K562 (cell line): ENCODE data around the gene WNT2. TPM values are rescaled to one million over a fixed set of nuclear protein-coding genes. Genes with fewer than 3 reads are reported as not detected.

Experiments used
- ATAC-seq: fragments of 200-7000 bp; cut with Tn5 transposase; 3 replicates; pipeline ENCODE4 v1.9.1; 2020; ENCODE audit warnings: moderate library complexity
- BruUV-seq: library from RNA; stranded (reverse); fragments of 400-500 nt; replicated peaks from 2 replicates; lab custom pipeline; 2021; lab: Mats Ljungman, UMichigan
- CTCF ChIA-PET: fragments of 300-600 bp; formaldehyde crosslinking; extraction: SDS; loops from one replicate; lab custom pipeline; 2021; ENCODE audit warnings: low intra/inter-chr PET ratio; lab: Yijun Ruan, JAX
- POLR2A ChIA-PET: fragments of 300-600, 350-650 bp; sonication (Branson Sonifier 250); formaldehyde crosslinking; extraction: SDS; loops from one replicate; lab custom pipeline; 2021; ENCODE audit warnings: antibody characterized with exemption, inconsistent platforms; lab: Yijun Ruan, JAX
- DNase-seq, 4 experiments: peaks; one replicate each; pipeline versions ENCODE4 v3.0.0 to v3.0.0-alpha.2; 2011 to 2018; ENCODE audit warnings: low spot score in 3 of 4, mixed read lengths in 3 of 4; ENCODE audit errors: extremely low read depth in 1 of 4
- FAIRE-seq: peaks from 2 replicates; lab custom pipeline; 2011; peaks lifted over from hg19 to GRCh38; lab: Jason Lieb, UNC
- H2AFZ ChIP-seq: 2 replicates; pipeline ENCODE4 v1.6.0; 2011; ENCODE audit warnings: low read depth, low read length, control low read depth, inconsistent platforms
- H3K27ac ChIP-seq: fragments of 200-600 bp; 3 replicates; pipeline ENCODE4 v1.8.0; 2011; ENCODE audit warnings: low read depth, mild to moderate bottlenecking, control low read depth, inconsistent platforms, low read length, moderate library complexity, mixed read lengths; ENCODE audit errors: extremely low read depth
- H3K27me3 ChIP-seq, 2 experiments: fragments of 300-600 bp in 1 of 2; 2 replicates in 1 of 2; 3 replicates in 1 of 2; pipeline versions ENCODE4 v1.6.0 to v1.8.0; 2011; ENCODE audit warnings: inconsistent platforms in 2 of 2, low read length in 2 of 2, mild to moderate bottlenecking in 1 of 2, mixed read lengths in 1 of 2, moderate library complexity in 1 of 2; ENCODE audit not compliant: control insufficient read depth in 2 of 2, insufficient read depth in 2 of 2
- H3K36me3 ChIP-seq: fragments of 300-600 bp; 3 replicates; pipeline ENCODE4 v1.8.0; 2011; ENCODE audit warnings: mild to moderate bottlenecking, low read length, inconsistent platforms; ENCODE audit not compliant: control insufficient read depth, insufficient read depth
- H3K4me1 ChIP-seq, 2 experiments: fragments of 200-600 bp in 1 of 2; replicated peaks in 1 of 2; 2 replicates in 1 of 2; 3 replicates in 1 of 2; pipeline versions ENCODE4 v1.5.1 to v1.8.0; 2011; ENCODE audit warnings: inconsistent platforms in 2 of 2, low read length in 2 of 2, mild to moderate bottlenecking in 1 of 2, mixed read lengths in 1 of 2, moderate library complexity in 1 of 2; ENCODE audit not compliant: control insufficient read depth in 2 of 2, insufficient read depth in 2 of 2
- H3K4me2 ChIP-seq: 2 replicates; pipeline ENCODE4 v1.6.1; 2011; ENCODE audit warnings: low read length, control low read depth, inconsistent platforms, mixed read lengths; ENCODE audit not compliant: insufficient read depth
- H3K4me3 ChIP-seq: fragments of 200-600 bp; sonication (generic), shearing (Covaris generic); 2 replicates; pipeline ENCODE4 v1.5.1; 2016; ENCODE audit warnings: control low read depth, inconsistent platforms
- H3K79me2 ChIP-seq: fragments of 200-600 bp; 3 replicates; pipeline ENCODE4 v1.8.0; 2011; ENCODE audit warnings: low read length, inconsistent platforms; ENCODE audit not compliant: control insufficient read depth, insufficient read depth
- H3K9ac ChIP-seq, 2 experiments: 2 replicates each; pipeline versions ENCODE4 v1.6.0 to v1.6.1; 2011; ENCODE audit warnings: low read depth in 2 of 2, low read length in 2 of 2, control low read depth in 1 of 2, inconsistent platforms in 1 of 2, mild to moderate bottlenecking in 1 of 2, mixed read lengths in 1 of 2; ENCODE audit not compliant: insufficient read depth in 1 of 2
- H3K9me1 ChIP-seq: one replicate; pipeline ENCODE4 v1.6.0; 2011; ENCODE audit warnings: inconsistent platforms, mild to moderate bottlenecking, low read length, moderate library complexity; ENCODE audit not compliant: control insufficient read depth, insufficient read depth
- H3K9me3 ChIP-seq: replicated peaks from 2 replicates; pipeline ENCODE4 v1.5.1; 2011; ENCODE audit warnings: low read depth, low read length, inconsistent platforms; ENCODE audit not compliant: control insufficient read depth, insufficient read depth
- H4K20me1 ChIP-seq: replicated peaks from 2 replicates; pipeline ENCODE4 v1.6.1; 2011; ENCODE audit warnings: low read length, inconsistent platforms, mixed read lengths; ENCODE audit not compliant: control insufficient read depth, insufficient read depth
- C11orf30 ChIP-seq: fragments of 450-650 bp; IDR thresholded peaks from 2 replicates; pipeline ENCODE4 v1.6.1; 2016; ENCODE audit warnings: low read depth, mild to moderate bottlenecking
- CAMTA2 ChIP-seq: fragments of 250-450 bp; sonication (Bioruptor Pico); conservative IDR thresholded peaks from 2 replicates; pipeline ENCODE4 v1.5.1; 2022
- CREB1 ChIP-seq, 2 experiments: sonication (generic) in 1 of 2; formaldehyde crosslinking in 1 of 2; IDR thresholded peaks; 2 replicates each; pipeline versions ENCODE4 v1.6.1 to v1.8.0; 2012 to 2022; ENCODE audit warnings: inconsistent platforms in 1 of 2, mild to moderate bottlenecking in 1 of 2, missing genetic modification reagents in 1 of 2, moderate library complexity in 1 of 2
- DPF2 ChIP-seq: fragments of 450-650 bp; IDR thresholded peaks from 2 replicates; pipeline ENCODE4 v1.6.1; 2016
- HNRNPUL1 ChIP-seq: fragments of 200-400 bp; formaldehyde crosslinking; IDR thresholded peaks from 2 replicates; pipeline ENCODE4 v1.6.1; 2017; ENCODE audit warnings: low read length
- OTX1 ChIP-seq: fragments of 450-650 bp; formaldehyde crosslinking; IDR thresholded peaks from 2 replicates; pipeline ENCODE4 v1.4.0; 2022; ENCODE audit warnings: mild to moderate bottlenecking
- RB1 ChIP-seq: fragments of 450-650 bp; IDR thresholded peaks from 2 replicates; pipeline ENCODE4 v1.6.1; 2017; ENCODE audit warnings: low read depth, mild to moderate bottlenecking
- RBFOX2 ChIP-seq: fragments of 200-400 bp; formaldehyde crosslinking; IDR thresholded peaks from 2 replicates; pipeline ENCODE4 v1.6.1; 2017; ENCODE audit warnings: low read depth, mild to moderate bottlenecking, low read length, moderate library complexity
- SAP30 ChIP-seq: fragments of 200-600 bp; sonication (generic); IDR thresholded peaks from 2 replicates; pipeline ENCODE4 v1.6.1; 2012; ENCODE audit warnings: borderline replicate concordance, low read depth, mild to moderate bottlenecking, moderate library complexity, low read length, control low read depth, inconsistent platforms; ENCODE audit not compliant: insufficient read depth, poor library complexity, severe bottlenecking
- SMC3 ChIP-seq: conservative IDR thresholded peaks from 2 replicates; pipeline ENCODE4 v1.6.1; 2011; ENCODE audit warnings: low read depth, low read length, improper control_type of control experiment; ENCODE audit not compliant: insufficient read depth
- SPI1 ChIP-seq: IDR thresholded peaks from 2 replicates; pipeline ENCODE4 v1.6.1; 2011; ENCODE audit warnings: low read depth, low read length, control low read depth, borderline replicate concordance
- SREBF2 ChIP-seq: sonication (generic); formaldehyde crosslinking; IDR thresholded peaks from 2 replicates; pipeline ENCODE4 v1.4.0; 2020; ENCODE audit warnings: mild to moderate bottlenecking, missing genetic modification reagents
- SRSF9 ChIP-seq: fragments of 200-400 bp; formaldehyde crosslinking; IDR thresholded peaks from 2 replicates; pipeline ENCODE4 v1.6.1; 2017; ENCODE audit warnings: low read depth, low read length, borderline replicate concordance
- XRCC5 ChIP-seq: fragments of 200-400 bp; formaldehyde crosslinking; IDR thresholded peaks from 2 replicates; pipeline ENCODE4 v1.6.1; 2017; ENCODE audit warnings: low read depth, mild to moderate bottlenecking, low read length
- ZNF224 ChIP-seq: sonication (generic); formaldehyde crosslinking; IDR thresholded peaks from 2 replicates; pipeline ENCODE4 v1.8.0; 2022; ENCODE audit warnings: mild to moderate bottlenecking, missing genetic modification reagents
- ZNF24 ChIP-seq: fragments of 450-650 bp; IDR thresholded peaks from 2 replicates; pipeline ENCODE4 v1.6.1; 2016
- WGBS: fragments of 100-300 bp; shearing (Covaris generic); methylation state at CpG from one replicate; pipeline ENCODE4 v1.1.6; 2016; ENCODE audit warnings: low coverage, mixed read lengths; ENCODE audit not compliant: insufficient coverage; ENCODE audit errors: missing lambda C conversion rate; 5-methylcytosine and 5-hydroxymethylcytosine counted together
- in situ Hi-C: fragments of 300-500 bp; cut with MboI; formaldehyde crosslinking; loops from 4 replicates; pipeline ENCODE4 v1.15.0; 2018; ENCODE audit warnings: inconsistent platforms, mixed read lengths
- intact Hi-C: fragments of 100-400 bp; cut with micrococcal nuclease; formaldehyde crosslinking; loops from 2 replicates; pipeline ENCODE4 v1.14.2; 2022
- polyA plus RNA-seq, 8 experiments: library from polyadenylated mRNA; depleted of rRNA in 4 of 8; stranded (reverse) in 5 of 8; unstranded in 3 of 8; fragments of >200 nt; fragmentation: Nextera tagmentation in 2 of 8; fragmentation: Illumina TruSeq in 1 of 8; extraction: Ambion mirVana in 2 of 8; extraction: Trizol in 1 of 8; gene quantifications; 2 replicates each; pipeline versions ENCODE4 v1.2.1 to v1.2.3, GENCODE V29; 2011 to 2014; ENCODE audit warnings: inconsistent platforms in 1 of 8, missing spikeins in 1 of 8
- total RNA-seq, 7 experiments: library from RNA; depleted of rRNA in 6 of 7; stranded (reverse); fragments of >200 nt in 6 of 7; fragmentation: Illumina TruSeq in 2 of 7; extraction: Trizol in 2 of 7; gene quantifications; 2 replicates each; pipeline versions ENCODE4 v1.2.1 to v1.2.3, GENCODE V29; 2011 to 2021; ENCODE audit warnings: low replicate concordance in 1 of 7
- TF ChIP-seq, protein P1 (sequence below): fragments of 250-450 bp; sonication (Bioruptor Pico); IDR thresholded peaks from 2 replicates; pipeline ENCODE4 v1.5.0; 2020; ENCODE audit warnings: mild to moderate bottlenecking, borderline replicate concordance
- TF ChIP-seq, protein P2 (sequence below), 3 experiments: fragments of 200-800 bp in 1 of 3; sonication (Bioruptor generic) in 1 of 3; sonication (generic) in 1 of 3; formaldehyde crosslinking in 1 of 3; IDR thresholded peaks; 2 replicates each; pipeline versions ENCODE4 v1.6.1 to v1.8.0; 2016 to 2022; ENCODE audit warnings: mild to moderate bottlenecking in 2 of 3, missing compliant biosample characterization in 2 of 3, missing genetic modification characterization in 2 of 3, missing genetic modification reagents in 1 of 3
- TF ChIP-seq, protein P3 (sequence below): fragments of 250-450 bp; sonication (Bioruptor Pico); IDR thresholded peaks from 2 replicates; pipeline ENCODE4 v1.8.0; 2022; ENCODE audit warnings: moderate library complexity, mild to moderate bottlenecking, inconsistent platforms

The WNT2 gene
- total and polyA plus RNA-seq, 9 of the 15 experiments (the other 6 are each of a cell fraction or from before 2014, with no cell fraction given), result 0.04 TPM; not detected in 8

DNA sequence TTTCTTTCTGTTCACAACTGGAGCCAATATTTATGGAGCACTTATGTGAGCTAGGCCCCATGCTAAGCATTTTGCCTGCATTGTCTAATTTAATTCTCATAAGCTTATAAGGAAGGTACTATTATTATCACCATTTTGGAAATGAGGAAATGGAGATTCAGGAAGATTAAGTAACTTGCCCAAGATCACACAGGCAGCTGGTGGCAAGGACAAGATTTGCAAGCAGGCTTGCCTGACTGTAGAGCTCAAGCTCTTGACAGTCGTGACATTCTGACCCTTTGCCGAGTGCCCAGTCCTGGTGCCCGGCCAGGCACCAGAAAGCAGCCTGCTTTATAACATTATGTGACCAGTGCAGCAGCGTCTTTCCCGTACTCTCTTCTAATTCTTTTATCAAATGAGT is 38.2 kb downstream of the WNT2 start:
- Histone ChIP-seq H3K36me3 (no peaks in the 10 kb centered on the region), H3K9me1 (no peaks in the 10 kb centered on the region), H4K20me1 (no peaks in the 10 kb centered on the region), H3K27ac (no peak overlapping the region), H2AFZ (no peak overlapping the region), H3K9ac (no peak overlapping the region), H3K4me2 (no peak overlapping the region), H3K4me3 (no peak overlapping the region), H3K4me1 (peaks cover 3% of the 10 kb centered on the region in 2 experiments; a peak in 2 of 5 replicates), H3K27me3 (peaks cover 18 to 20% of the 10 kb centered on the region in 2 experiments; a peak in 4 of 5 replicates), H3K79me2 (no peaks in the 10 kb centered on the region), H3K9me3 (no peaks in the 10 kb centered on the region)
- BruUV-seq, result no TSS peak
- FAIRE-seq, result no peak
- intact Hi-C loops, result no loop called here
- POLR2A ChIA-PET, result interaction anchor here (1.4 kb wide), 1 partner anchor 54 kb away, joined by 3 read pairs; no protein-coding TSS in a partner anchor
- CTCF ChIA-PET, result no interaction called here
- no peak for ATAC-seq
- 4% methylated on average over 5 of the region's 5 CpGs for WGBS
- in situ Hi-C loops, result no loop called here
- no peak for DNase-seq
- TF ChIP-seq RB1, result no peak
- TF ChIP-seq HNRNPUL1, result no peak
- TF ChIP-seq, protein P1, sequence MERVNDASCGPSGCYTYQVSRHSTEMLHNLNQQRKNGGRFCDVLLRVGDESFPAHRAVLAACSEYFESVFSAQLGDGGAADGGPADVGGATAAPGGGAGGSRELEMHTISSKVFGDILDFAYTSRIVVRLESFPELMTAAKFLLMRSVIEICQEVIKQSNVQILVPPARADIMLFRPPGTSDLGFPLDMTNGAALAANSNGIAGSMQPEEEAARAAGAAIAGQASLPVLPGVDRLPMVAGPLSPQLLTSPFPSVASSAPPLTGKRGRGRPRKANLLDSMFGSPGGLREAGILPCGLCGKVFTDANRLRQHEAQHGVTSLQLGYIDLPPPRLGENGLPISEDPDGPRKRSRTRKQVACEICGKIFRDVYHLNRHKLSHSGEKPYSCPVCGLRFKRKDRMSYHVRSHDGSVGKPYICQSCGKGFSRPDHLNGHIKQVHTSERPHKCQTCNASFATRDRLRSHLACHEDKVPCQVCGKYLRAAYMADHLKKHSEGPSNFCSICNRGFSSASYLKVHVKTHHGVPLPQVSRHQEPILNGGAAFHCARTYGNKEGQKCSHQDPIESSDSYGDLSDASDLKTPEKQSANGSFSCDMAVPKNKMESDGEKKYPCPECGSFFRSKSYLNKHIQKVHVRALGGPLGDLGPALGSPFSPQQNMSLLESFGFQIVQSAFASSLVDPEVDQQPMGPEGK (CRISPR knock-in tag), result no peak
- TF ChIP-seq DPF2, result no peak
- TF ChIP-seq SRSF9, result no peak
- no peak for TF ChIP-seq ZNF224 (CRISPR knock-in tag)
- no peak for TF ChIP-seq CAMTA2 (CRISPR knock-in tag)
- TF ChIP-seq XRCC5, result no peak
- no peak for TF ChIP-seq SAP30
- no peak for TF ChIP-seq ZNF24
- TF ChIP-seq RBFOX2, result no peak
- TF ChIP-seq, protein P2, sequence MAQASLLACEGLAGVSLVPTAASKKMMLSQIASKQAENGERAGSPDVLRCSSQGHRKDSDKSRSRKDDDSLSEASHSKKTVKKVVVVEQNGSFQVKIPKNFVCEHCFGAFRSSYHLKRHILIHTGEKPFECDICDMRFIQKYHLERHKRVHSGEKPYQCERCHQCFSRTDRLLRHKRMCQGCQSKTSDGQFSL (CRISPR knock-in tag; IDR thresholded peaks at IDR 0.05), result no peak
- TF ChIP-seq, protein P2 (tag; IDR thresholded peaks at IDR 0.05), result no peak
- no peak for TF ChIP-seq SMC3
- TF ChIP-seq CREB1 (IDR thresholded peaks at IDR 0.05), result no peak
- no peak for TF ChIP-seq CREB1 (CRISPR knock-in tag; IDR thresholded peaks at IDR 0.05)
- no peak for TF ChIP-seq C11orf30
- no peak for TF ChIP-seq SPI1
- no peak for TF ChIP-seq OTX1 (CRISPR knock-in tag)
- no peak for TF ChIP-seq SREBF2 (CRISPR knock-in tag)
- TF ChIP-seq, protein P3, sequence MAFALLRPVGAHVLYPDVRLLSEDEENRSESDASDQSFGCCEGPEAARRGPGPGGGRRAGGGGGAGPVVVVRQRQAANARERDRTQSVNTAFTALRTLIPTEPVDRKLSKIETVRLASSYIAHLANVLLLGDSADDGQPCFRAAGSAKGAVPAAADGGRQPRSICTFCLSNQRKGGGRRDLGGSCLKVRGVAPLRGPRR, result no peak
